GM18951 (cell line): ENCODE results near the gene PSMD13.

Source experiments
- POLR2A ChIP-seq: IDR thresholded peaks from 4 replicates; pipeline ENCODE4 v1.6.1; 2011; ENCODE audit warnings: mild to moderate bottlenecking; ENCODE audit not compliant: insufficient read length, insufficient read depth; ENCODE audit errors: extremely low read depth
- in situ Hi-C: fragments of 300-500 bp; cut with MboI; formaldehyde crosslinking; loops from one replicate; pipeline ENCODE4 v1.12.0; 2022; ENCODE audit warnings: low sequenced_read_pairs, mixed read lengths, inconsistent platforms; ENCODE audit not compliant: unreplicated experiment

The PSMD13 gene

DNA sequence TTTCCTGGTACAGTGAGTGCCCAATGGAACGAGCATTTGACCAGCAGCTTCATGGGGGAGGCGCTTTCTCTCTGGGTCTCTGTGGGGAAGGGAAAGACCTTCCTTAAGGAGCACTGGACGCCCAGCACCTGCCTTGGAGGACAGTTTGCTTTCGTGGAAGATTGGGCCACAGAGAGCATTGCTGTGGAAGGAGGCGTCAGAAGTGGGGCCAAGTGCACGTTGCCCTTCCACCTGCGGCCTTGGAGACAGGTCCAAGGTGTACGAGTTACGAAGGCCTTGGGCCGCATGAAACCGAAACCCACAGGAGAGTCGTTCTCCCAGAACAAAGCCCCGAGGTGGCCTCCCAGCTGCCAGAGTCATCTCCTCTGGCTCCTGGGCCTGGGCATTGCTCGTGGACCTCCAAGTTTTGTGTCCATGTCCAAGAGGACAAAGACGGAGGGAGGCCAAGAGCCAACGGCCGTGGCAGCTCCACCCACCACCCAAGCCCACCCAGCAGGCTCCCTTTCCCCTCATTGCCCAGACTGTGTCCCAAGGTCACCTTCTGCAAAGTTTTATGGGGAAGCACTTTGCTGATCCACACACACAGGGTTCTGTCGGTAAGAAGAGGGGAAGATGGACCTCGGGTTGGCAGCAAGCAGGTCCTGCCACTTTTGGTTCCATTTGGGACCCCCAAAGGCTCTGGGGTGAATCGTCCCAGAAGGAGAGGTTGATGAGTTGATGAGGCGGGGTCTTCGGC is 35.6 kb downstream of the PSMD13 start:
- TF ChIP-seq POLR2A: no peak
- in situ Hi-C loops: no loop called here

DNA sequence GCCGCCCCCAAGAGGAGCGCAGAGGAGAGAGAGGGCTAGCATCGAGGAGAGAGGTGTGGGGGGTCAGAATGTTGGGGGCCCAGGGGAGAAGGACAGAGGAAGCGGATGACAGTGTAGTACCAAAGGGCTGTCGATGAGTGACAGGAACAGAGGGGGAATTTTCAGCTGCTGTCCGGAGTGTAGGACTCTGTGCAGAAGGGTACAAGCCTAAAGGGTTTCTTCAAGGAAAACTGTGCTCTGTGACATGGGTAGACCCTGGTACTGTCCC is 36.1 kb downstream of the PSMD13 start:
- in situ Hi-C loops: no loop called here
- no peak for TF ChIP-seq POLR2A

- in situ Hi-C loops: no loop called here
- TF ChIP-seq POLR2A: no peak
These were observed 39.4 kb downstream of the PSMD13 start for GRCh38 chr11:276219-276618.

DNA sequence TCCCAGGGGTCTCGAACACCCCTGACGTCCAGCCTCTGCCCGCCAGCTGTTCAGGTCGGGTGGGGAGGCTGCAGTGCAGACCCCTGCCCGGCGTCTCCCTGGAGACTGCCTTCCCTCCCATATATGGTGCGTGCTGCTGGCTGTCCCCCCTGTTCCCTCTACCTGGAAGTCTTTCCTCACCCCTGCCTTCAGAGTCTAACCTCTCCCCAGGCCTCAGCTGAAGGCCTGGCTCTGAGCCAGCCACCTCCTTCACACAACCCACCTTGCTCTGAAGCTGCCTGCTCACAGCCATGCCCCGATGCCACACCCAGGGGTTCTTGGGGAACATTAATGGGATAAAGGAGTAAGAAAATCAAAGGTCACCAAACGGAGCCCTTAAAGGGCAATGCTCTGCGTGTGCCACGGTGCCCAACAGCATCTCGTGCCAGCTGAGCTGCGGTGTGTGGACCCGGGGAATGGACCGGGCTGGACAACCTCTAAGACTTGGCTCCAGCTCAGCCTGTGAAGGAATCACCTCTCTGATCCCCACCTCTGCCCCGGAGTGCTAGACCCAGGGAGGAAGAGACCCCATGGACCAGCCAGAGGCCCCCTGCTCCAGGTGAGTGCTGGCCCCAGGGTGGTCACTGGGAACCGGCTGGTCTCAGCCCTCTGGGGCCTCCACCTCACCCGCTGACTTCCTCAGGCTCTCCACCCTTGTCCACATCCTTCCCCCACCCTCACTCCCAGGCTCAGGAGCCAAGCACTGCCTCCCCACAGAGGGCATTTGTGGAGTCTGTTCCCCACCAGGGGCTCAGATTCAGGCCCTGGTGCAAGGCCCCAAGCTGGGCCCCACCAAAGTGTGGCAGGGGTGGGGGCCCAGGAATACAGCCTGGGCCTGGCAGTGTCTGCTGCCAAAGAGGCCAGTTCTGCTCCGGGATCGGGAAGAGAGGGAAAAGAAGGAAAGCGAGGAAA is 41.5 kb downstream of the PSMD13 start, which contains the start of gene NLRP6:
Gene NLRP6, plus strand, starts transcription at position 407 of the 951 bp plus-strand sequence. Its CDS starts 163 bp downstream, at position 570.
- no peak for TF ChIP-seq POLR2A
- in situ Hi-C loops: no loop called here

DNA sequence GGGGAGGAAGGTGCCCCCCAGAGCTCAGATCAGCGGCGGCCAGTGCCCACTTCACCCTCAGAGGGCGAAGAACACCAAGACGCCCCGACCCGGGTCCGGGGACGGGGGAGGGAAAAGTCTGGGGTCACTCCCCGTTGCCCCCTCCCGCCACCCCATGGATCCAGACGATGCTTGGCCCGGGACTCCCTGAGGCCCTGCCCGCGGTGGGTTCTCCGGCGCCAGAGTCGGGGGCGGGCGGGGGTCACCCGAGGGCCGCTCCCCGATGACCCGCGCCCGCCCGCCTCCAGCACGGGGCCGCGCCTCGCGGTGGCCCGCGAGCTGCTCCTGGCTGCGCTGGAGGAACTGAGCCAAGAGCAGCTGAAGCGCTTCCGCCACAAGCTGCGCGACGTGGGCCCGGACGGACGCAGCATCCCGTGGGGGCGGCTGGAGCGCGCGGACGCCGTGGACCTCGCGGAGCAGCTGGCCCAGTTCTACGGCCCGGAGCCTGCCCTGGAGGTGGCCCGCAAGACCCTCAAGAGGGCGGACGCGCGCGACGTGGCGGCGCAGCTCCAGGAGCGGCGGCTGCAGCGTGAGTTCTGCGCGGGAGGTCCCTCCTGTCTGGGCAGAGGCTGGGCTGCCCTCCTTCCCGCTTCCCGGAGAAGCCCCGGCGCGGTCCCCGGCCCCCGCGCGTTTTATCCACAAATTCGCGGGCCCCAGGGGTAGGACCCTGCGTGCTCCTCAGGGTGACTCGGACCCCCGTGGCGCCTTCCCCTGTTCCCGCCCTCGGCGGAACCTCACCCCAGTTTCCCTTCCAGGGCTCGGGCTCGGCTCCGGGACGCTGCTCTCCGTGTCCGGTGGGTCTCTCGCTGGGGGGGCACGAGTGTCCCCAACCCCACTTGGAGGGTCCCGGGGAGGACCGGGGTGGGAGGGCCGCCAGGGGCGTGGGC is 42.5 kb downstream of the PSMD13 start:
- in situ Hi-C loops: no loop called here
- TF ChIP-seq POLR2A: no peak

GRCh38 chr11:279966-280705 is 43.4 kb downstream of the PSMD13 start:
- in situ Hi-C loops: no loop called here
- TF ChIP-seq POLR2A: no peak

GRCh38 chr11:280706-281485 is 44.1 kb downstream of the PSMD13 start:
- in situ Hi-C loops: no loop called here
- no peak for TF ChIP-seq POLR2A

DNA sequence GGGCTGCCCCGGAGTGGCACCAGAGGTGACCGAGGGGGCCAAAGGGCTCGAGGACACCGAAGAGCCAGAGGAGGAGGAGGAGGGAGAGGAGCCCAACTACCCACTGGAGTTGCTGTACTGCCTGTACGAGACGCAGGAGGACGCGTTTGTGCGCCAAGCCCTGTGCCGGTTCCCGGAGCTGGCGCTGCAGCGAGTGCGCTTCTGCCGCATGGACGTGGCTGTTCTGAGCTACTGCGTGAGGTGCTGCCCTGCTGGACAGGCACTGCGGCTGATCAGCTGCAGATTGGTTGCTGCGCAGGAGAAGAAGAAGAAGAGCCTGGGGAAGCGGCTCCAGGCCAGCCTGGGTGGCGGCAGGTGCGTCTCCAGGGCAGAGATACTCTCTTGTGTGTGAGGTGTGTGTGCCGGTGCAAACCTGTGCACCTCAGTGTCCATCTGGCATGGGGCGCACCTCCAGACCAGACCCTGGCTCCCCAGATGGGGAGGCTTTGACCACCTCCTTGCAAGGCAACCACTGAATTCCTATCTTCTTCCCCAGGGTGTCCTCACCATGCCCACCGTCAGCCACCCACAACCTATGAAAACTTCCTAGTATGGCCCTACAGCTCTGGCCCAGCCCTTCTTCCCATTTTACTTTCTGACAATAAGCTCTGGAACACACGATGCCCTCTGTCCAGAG is 44.8 kb downstream of the PSMD13 start:
- in situ Hi-C loops: no loop called here
- TF ChIP-seq POLR2A: no peak

- in situ Hi-C loops: no loop called here
- no peak for TF ChIP-seq POLR2A
These were observed 45.4 kb downstream of the PSMD13 start for GRCh38 chr11:282171-282570.

DNA sequence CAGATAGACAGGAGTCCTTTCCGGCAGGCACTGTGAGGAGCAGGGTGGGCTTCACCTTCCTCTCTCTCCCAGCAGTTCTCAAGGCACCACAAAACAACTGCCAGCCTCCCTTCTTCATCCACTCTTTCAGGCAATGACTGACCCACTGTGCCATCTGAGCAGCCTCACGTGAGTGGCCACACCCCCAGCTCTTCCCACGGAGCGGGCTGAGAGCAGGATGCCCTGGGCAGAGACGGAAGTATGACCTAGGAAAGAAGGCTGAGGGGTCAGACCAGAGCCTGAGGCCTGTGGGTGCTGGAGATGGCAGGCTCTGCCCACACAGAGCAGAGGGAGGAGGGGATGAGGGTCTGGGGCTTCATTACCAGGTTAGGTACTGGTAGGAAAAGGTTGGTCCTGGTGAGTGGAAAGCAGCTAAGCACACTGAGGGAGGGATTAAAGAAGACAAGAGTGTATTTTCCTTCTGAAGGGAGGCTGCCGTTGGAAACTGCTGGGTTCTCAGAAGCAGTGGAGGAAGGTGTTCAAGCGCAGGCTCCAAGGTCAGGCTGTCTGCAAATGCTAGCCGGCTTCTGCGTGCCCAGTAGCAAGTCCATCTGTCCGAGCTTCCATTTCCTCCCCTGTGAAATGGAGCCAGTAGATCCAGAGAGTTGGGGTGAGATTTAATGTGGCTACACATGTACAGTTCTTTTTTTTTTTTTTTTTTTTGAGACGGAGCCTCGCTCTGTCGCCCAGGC is 46.0 kb downstream of the PSMD13 start:
- in situ Hi-C loops: no loop called here
- no peak for TF ChIP-seq POLR2A
